Osteoblast (primary cell): ENCODE data around the gene FCER1G. TPM values are rescaled to one million over a fixed set of nuclear protein-coding genes. Genes with fewer than 3 reads are reported as not detected.

Experiments used
- DNase-seq: peaks from one replicate; pipeline ENCODE4 v3.0.0; 2011; ENCODE audit warnings: low spot score, mixed read lengths; ENCODE audit not compliant: insufficient read length; ENCODE audit errors: missing footprints
- H2AFZ ChIP-seq: 2 replicates; pipeline ENCODE4 v1.6.0; 2011; ENCODE audit warnings: mild to moderate bottlenecking, low read length
- H3K27ac ChIP-seq: 2 replicates; pipeline ENCODE4 v1.5.1; 2011; ENCODE audit warnings: mild to moderate bottlenecking, low read depth, low read length, moderate library complexity
- H3K27me3 ChIP-seq: 2 replicates; pipeline ENCODE4 v1.6.0; 2012; ENCODE audit warnings: mild to moderate bottlenecking, control low read depth, inconsistent platforms, low read length, moderate library complexity; ENCODE audit not compliant: insufficient read depth
- H3K36me3 ChIP-seq: 2 replicates; pipeline ENCODE4 v1.5.1; 2011; ENCODE audit warnings: mild to moderate bottlenecking, low read length, control low read depth, moderate library complexity; ENCODE audit not compliant: insufficient read depth
- H3K4me1 ChIP-seq: 2 replicates; pipeline ENCODE4 v1.5.1; 2011; ENCODE audit warnings: mild to moderate bottlenecking, low read length, control low read depth, moderate library complexity; ENCODE audit not compliant: insufficient read depth
- H3K4me2 ChIP-seq: 2 replicates; pipeline ENCODE4 v1.6.0; 2011; ENCODE audit warnings: mild to moderate bottlenecking, low read length; ENCODE audit not compliant: insufficient read depth
- H3K4me3 ChIP-seq: fragments of 200-600 bp; sonication (generic); 3 replicates; pipeline ENCODE4 v1.5.1; 2012; ENCODE audit warnings: mild to moderate bottlenecking, low read length, inconsistent platforms; ENCODE audit not compliant: insufficient read depth
- H3K79me2 ChIP-seq: 2 replicates; pipeline ENCODE4 v1.6.0; 2012; ENCODE audit warnings: mild to moderate bottlenecking, low read length, control low read depth, inconsistent platforms; ENCODE audit not compliant: insufficient read depth
- H3K9me3 ChIP-seq: 2 replicates; pipeline ENCODE4 v1.5.1; 2011; ENCODE audit warnings: low read depth, low read length, control low read depth
- H4K20me1 ChIP-seq: 2 replicates; pipeline ENCODE4 v1.6.0; 2012; ENCODE audit warnings: mild to moderate bottlenecking, low read length, control low read depth; ENCODE audit not compliant: insufficient read depth
- total RNA-seq: library from RNA; depleted of rRNA; stranded (reverse); fragments of >200 nt; gene quantifications from 2 replicates; pipeline ENCODE4 v1.2.3, GENCODE V29; 2012
- TF ChIP-seq, protein P1 (sequence below): IDR thresholded peaks from 2 replicates; pipeline ENCODE4 v1.5.1; 2011; ENCODE audit warnings: mild to moderate bottlenecking, low read depth, low read length, moderate library complexity; ENCODE audit errors: extremely low read depth

Gene FCER1G
- total RNA-seq, 1 donor: 0.72 TPM

DNA sequence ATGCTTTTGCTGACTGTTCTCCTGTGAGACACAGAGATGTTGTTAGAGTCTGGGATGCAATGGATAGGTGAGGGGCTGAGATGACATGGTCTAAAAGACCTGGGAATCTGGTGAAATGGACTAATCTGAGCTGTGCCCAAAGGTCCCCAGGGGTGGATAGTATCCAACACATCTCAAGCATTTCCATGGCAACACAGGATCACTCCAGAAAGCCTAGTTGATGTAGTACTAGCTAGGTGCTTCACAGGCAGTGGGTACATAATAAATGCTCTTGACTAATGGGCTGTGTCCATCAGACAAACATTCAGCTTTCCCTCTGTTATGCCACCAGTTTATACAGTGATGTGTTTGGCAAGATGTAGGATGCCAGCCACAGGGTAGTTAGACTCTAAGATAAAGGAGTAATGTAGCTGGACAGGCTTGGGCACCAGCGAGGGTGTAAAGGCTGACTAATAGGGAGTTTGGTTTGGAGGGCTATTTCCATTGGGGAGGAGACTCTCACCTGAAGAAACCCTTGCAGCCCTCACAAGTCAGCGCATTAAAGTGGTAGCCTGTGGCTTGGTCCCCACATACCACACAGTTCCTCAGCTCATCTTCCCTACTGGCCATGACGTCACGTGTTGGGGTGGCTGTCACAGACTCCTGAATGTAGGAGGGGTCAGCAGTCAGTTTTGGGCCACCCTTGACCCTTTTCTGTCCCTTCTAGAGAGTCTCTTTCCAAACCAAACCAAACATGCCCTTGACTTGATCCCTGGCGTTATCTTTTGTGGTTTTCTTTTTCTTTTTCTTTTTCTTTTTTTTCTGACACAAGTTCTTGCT lies 21.1 kb downstream of the FCER1G start:
- no peak overlapping the region for H3K4me2 ChIP-seq
- H3K79me2 ChIP-seq: no peaks in the 10 kb centered on the region
- H3K27ac ChIP-seq: no peak overlapping the region
- no peaks in the 10 kb centered on the region for H3K4me1 ChIP-seq
- no peaks in the 10 kb centered on the region for H4K20me1 ChIP-seq
- no peak overlapping the region for H2AFZ ChIP-seq
- H3K4me3 ChIP-seq: no peak overlapping the region
- peak; percentile 60 for DNase-seq
- H3K36me3 ChIP-seq: no peaks in the 10 kb centered on the region
- H3K9me3 ChIP-seq: no peaks in the 10 kb centered on the region
- peaks cover 2% of the 10 kb centered on the region for H3K27me3 ChIP-seq
- TF ChIP-seq, protein P1, sequence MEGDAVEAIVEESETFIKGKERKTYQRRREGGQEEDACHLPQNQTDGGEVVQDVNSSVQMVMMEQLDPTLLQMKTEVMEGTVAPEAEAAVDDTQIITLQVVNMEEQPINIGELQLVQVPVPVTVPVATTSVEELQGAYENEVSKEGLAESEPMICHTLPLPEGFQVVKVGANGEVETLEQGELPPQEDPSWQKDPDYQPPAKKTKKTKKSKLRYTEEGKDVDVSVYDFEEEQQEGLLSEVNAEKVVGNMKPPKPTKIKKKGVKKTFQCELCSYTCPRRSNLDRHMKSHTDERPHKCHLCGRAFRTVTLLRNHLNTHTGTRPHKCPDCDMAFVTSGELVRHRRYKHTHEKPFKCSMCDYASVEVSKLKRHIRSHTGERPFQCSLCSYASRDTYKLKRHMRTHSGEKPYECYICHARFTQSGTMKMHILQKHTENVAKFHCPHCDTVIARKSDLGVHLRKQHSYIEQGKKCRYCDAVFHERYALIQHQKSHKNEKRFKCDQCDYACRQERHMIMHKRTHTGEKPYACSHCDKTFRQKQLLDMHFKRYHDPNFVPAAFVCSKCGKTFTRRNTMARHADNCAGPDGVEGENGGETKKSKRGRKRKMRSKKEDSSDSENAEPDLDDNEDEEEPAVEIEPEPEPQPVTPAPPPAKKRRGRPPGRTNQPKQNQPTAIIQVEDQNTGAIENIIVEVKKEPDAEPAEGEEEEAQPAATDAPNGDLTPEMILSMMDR: no peak

DNA sequence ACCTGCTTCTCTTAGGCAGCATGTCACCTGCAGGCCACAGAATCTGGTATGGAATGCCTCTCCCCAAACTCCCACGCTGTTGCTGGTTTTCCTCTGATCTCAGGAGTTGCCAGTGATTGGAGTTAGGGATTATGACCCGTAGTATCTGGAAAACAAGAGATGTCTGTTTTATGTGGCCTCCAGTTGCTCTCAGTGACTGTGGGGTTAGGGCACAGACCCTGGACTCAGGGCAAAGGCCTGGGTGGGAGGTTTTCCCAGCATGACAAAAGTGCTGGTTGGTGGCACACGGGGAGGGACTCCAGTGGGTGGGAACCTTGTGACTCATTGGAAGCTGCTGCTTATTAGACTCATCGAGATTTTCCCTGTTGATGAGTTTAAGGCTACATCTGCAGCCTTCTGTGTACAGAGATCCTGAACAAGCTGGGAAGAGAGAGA lies 23.0 kb downstream of the FCER1G start, which contains the start of gene NR1I3:
TSS of gene NR1I3 (minus strand) at position 165 of the 435 bp plus-strand sequence. CDS start 1,638 bp downstream, outside the sequence.
- no peaks in the 10 kb centered on the region for H3K4me1 ChIP-seq
- H3K27ac ChIP-seq: no peak within 1 kb of the TSS
- TF ChIP-seq, protein P1: no peak
- H4K20me1 ChIP-seq: no peaks in the 10 kb centered on the region
- no peaks in the 10 kb centered on the region for H3K9me3 ChIP-seq
- H3K27me3 ChIP-seq: peaks cover 3% of the 10 kb centered on the region
- H3K4me3 ChIP-seq: no peak within 1 kb of the TSS
- no peaks in the 10 kb centered on the region for H3K36me3 ChIP-seq
- no peak within 1 kb of the TSS for H3K4me2 ChIP-seq
- H3K79me2 ChIP-seq: no peaks in the 10 kb centered on the region
- peak; percentile 86 for DNase-seq
- H2AFZ ChIP-seq: peak within 1 kb of the TSS; percentile 25

DNA sequence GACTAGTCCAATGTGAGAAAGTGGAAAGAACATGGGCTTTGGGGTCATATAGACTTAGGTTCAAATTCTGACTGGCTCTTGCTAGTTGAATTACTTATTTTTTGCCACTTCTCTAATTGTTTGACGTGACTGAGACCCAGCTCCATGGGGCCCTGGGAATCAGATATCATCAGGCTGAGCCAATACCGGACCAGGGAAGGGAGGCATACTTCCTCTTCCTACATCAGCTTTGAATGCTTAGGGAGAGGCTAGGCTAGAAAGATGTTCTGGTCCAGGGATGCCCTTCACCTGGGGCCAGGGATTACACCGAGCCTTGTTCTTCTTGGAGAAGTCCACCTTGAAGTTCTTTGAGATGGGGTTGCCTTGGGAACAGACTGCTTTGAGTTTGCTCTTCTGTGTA lies 26.6 kb downstream of the FCER1G start:
- Histone ChIP-seq H3K4me1 (no peaks in the 10 kb centered on the region), H4K20me1 (no peaks in the 10 kb centered on the region), H3K27ac (no peak overlapping the region), H3K4me2 (no peak overlapping the region), H3K36me3 (no peaks in the 10 kb centered on the region), H3K27me3 (peaks cover 3% of the 10 kb centered on the region), H3K9me3 (no peaks in the 10 kb centered on the region), H3K79me2 (no peaks in the 10 kb centered on the region), H2AFZ (no peak overlapping the region), H3K4me3 (no peak overlapping the region)
- DNase-seq: no peak
- TF ChIP-seq, protein P1: no peak

DNA sequence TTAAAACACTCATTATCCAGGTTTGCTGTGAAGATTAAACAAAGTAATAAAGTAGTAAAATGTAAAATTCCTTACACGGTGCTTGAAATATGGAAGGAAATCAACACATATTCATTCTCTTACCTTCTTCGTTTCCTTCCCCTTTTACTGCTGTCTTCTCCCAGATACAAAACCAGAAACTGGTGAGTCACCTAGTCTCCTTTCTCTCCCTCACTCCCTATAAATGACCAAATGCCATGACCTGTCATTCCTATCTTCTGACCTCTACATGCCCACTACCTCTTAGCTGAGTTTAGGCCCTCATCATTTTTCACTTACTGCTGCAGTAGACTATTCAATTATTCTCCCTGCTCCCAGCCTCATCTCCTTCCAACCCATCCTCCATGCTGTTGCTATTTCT lies 27.2 kb downstream of the FCER1G start:
- Histone ChIP-seq H2AFZ (no peak overlapping the region), H3K27ac (no peak overlapping the region), H3K9me3 (no peaks in the 10 kb centered on the region), H3K4me3 (no peak overlapping the region), H3K36me3 (no peaks in the 10 kb centered on the region), H3K79me2 (no peaks in the 10 kb centered on the region), H3K27me3 (peaks cover 3% of the 10 kb centered on the region), H3K4me1 (no peaks in the 10 kb centered on the region), H4K20me1 (no peaks in the 10 kb centered on the region), H3K4me2 (no peak overlapping the region)
- peak; percentile 77 for DNase-seq
- TF ChIP-seq, protein P1: no peak
